SK-N-SH (cell line): Measurements from ENCODE around the gene MYO1F. TPM values are rescaled to one million over a fixed set of nuclear protein-coding genes. Genes with fewer than 3 reads are reported as not detected.

Experiments used
- CTCF ChIA-PET: fragments of 300-600, 350-600 bp; formaldehyde crosslinking; extraction: SDS; loops from one replicate; lab custom pipeline; 2021; lab: Yijun Ruan, JAX
- POLR2A ChIA-PET: fragments of 350-600 bp; sonication (Branson Sonifier 250); formaldehyde crosslinking; extraction: SDS; loops from one replicate; lab custom pipeline; 2020; ENCODE audit warnings: antibody characterized with exemption, inconsistent platforms; lab: Yijun Ruan, JAX
- DNase-seq: peaks from one replicate; pipeline ENCODE4 v3.0.0; 2012
- H2AFZ ChIP-seq: fragments of 200-600 bp; sonication (generic); 2 replicates; pipeline ENCODE4 v1.8.1; 2016; ENCODE audit warnings: antibody characterized with exemption, mild to moderate bottlenecking, low read depth
- H3F3A ChIP-seq: fragments of 200-600 bp; sonication (generic); replicated peaks from 2 replicates; pipeline ENCODE3; 2016; ENCODE audit warnings: antibody characterized with exemption, mild to moderate bottlenecking; ENCODE audit not compliant: insufficient read depth
- H3K27ac ChIP-seq, 2 experiments: fragments of 200-500 bp in 1 of 2; fragments of 200-600 bp in 1 of 2; sonication (Bioruptor generic) in 1 of 2; sonication (generic), shearing (Covaris generic) in 1 of 2; 2 replicates each; pipeline versions ENCODE4 v1.5.1 to v1.6.1; 2014 to 2016; ENCODE audit warnings: low read depth in 2 of 2, inconsistent platforms in 1 of 2, low read length in 1 of 2, mild to moderate bottlenecking in 1 of 2, mixed read lengths in 1 of 2
- H3K27me3 ChIP-seq: fragments of 200-600 bp; sonication (generic), shearing (Covaris generic); 2 replicates; pipeline ENCODE4 v1.6.1; 2016; ENCODE audit warnings: mixed run types; ENCODE audit not compliant: insufficient read depth
- H3K36me3 ChIP-seq, 2 experiments: fragments of 200-500 bp in 1 of 2; fragments of 200-600 bp in 1 of 2; sonication (Bioruptor generic) in 1 of 2; sonication (generic) in 1 of 2; replicated peaks in 1 of 2; 2 replicates each; pipeline versions ENCODE3 to v1.5.1; 2014 to 2016; ENCODE audit warnings: low read length in 1 of 2, mild to moderate bottlenecking in 1 of 2; ENCODE audit not compliant: insufficient read depth in 2 of 2, control insufficient read depth in 1 of 2
- H3K4me1 ChIP-seq, 2 experiments: fragments of 200-500 bp in 1 of 2; fragments of 200-600 bp in 1 of 2; sonication (Bioruptor generic) in 1 of 2; sonication (generic), shearing (Covaris generic) in 1 of 2; 2 replicates each; pipeline versions ENCODE4 v1.5.1 to v1.6.1; 2014 to 2016; ENCODE audit warnings: low read depth in 1 of 2, low read length in 1 of 2, mixed run types in 1 of 2; ENCODE audit not compliant: insufficient read depth in 2 of 2, control insufficient read depth in 1 of 2
- H3K4me2 ChIP-seq: fragments of 200-600 bp; sonication (generic), shearing (Covaris generic); 2 replicates; pipeline ENCODE4 v1.6.1; 2017; ENCODE audit warnings: mixed run types
- H3K4me3 ChIP-seq, 2 experiments: fragments of 200-500 bp in 1 of 2; fragments of 200-600 bp in 1 of 2; sonication (Bioruptor generic) in 1 of 2; sonication (generic), shearing (Covaris generic) in 1 of 2; 2 replicates each; pipeline versions ENCODE4 v1.5.1 to v1.8.1; 2014 to 2016; ENCODE audit warnings: low read depth in 2 of 2, inconsistent platforms in 1 of 2, low read length in 1 of 2, mild to moderate bottlenecking in 1 of 2, mixed read lengths in 1 of 2, moderate library complexity in 1 of 2
- H3K79me2 ChIP-seq: fragments of 200-600 bp; sonication (generic); 2 replicates; pipeline ENCODE4 v1.8.1; 2017; ENCODE audit warnings: mild to moderate bottlenecking; ENCODE audit not compliant: insufficient read depth
- H3K9ac ChIP-seq: fragments of 200-600 bp; sonication (generic); 2 replicates; pipeline ENCODE4 v1.6.1; 2017; ENCODE audit warnings: mixed run types
- H3K9me2 ChIP-seq: fragments of 200-600 bp; sonication (generic); 2 replicates; pipeline ENCODE4 v1.6.1; 2017; ENCODE audit warnings: mixed run types
- H3K9me3 ChIP-seq: fragments of 200-600 bp; sonication (generic); 2 replicates; pipeline ENCODE4 v1.6.1; 2017; ENCODE audit warnings: mixed run types, mild to moderate bottlenecking, moderate library complexity
- H4K20me1 ChIP-seq: fragments of 200-600 bp; sonication (generic); 2 replicates; pipeline ENCODE4 v1.6.1; 2017; ENCODE audit warnings: mild to moderate bottlenecking, mixed run types; ENCODE audit not compliant: insufficient read depth
- ELF1 ChIP-seq: IDR thresholded peaks from 2 replicates; pipeline ENCODE4 v1.4.0; 2012
- EP300 ChIP-seq, 2 experiments: IDR thresholded peaks; 2 replicates each; pipeline versions ENCODE4 v1.4.0 to v1.6.1; 2012; ENCODE audit warnings: borderline replicate concordance in 1 of 2, low read depth in 1 of 2, low read length in 1 of 2
- EZH2phosphoT487 ChIP-seq: fragments of 200-600 bp; sonication (generic); IDR thresholded peaks from 2 replicates; pipeline ENCODE4 v1.6.1; 2017; ENCODE audit warnings: low read depth, mixed run types, mild to moderate bottlenecking, antibody characterized with exemption, moderate library complexity, borderline replicate concordance
- FOXJ3 ChIP-seq: sonication (generic); formaldehyde crosslinking; IDR thresholded peaks from 2 replicates; pipeline ENCODE4 v1.5.1; 2020; ENCODE audit warnings: mild to moderate bottlenecking, missing genetic modification reagents
- GATA2 ChIP-seq: sonication (generic); formaldehyde crosslinking; IDR thresholded peaks from 2 replicates; pipeline ENCODE4 v1.5.0; 2020; ENCODE audit warnings: mild to moderate bottlenecking, missing genetic modification reagents
- MXI1 ChIP-seq: IDR thresholded peaks from 2 replicates; pipeline ENCODE4 v1.6.1; 2012; ENCODE audit warnings: mild to moderate bottlenecking, low read depth, low read length, improper control_type of control experiment
- NFIC ChIP-seq: IDR thresholded peaks from 2 replicates; pipeline ENCODE4 v1.4.0; 2012; ENCODE audit warnings: borderline replicate concordance
- POLR2AphosphoS5 ChIP-seq: IDR thresholded peaks from 2 replicates; pipeline ENCODE4 v1.6.1; 2012; ENCODE audit warnings: low read depth, low read length
- RAD21 ChIP-seq: IDR thresholded peaks from 2 replicates; pipeline ENCODE4 v1.6.1; 2012; ENCODE audit warnings: mild to moderate bottlenecking, low read length
- RFX5 ChIP-seq: IDR thresholded peaks from 2 replicates; pipeline ENCODE4 v1.6.1; 2012; ENCODE audit warnings: mild to moderate bottlenecking, improper control_type of control experiment, low read length
- SIN3A ChIP-seq: IDR thresholded peaks from 2 replicates; pipeline ENCODE4 v1.6.1; 2012; ENCODE audit warnings: low read depth, mild to moderate bottlenecking, low read length, moderate library complexity, borderline replicate concordance
- SMC3 ChIP-seq: IDR thresholded peaks from 2 replicates; pipeline ENCODE4 v1.6.1; 2012; ENCODE audit warnings: low read depth, low read length, improper control_type of control experiment
- TAF1 ChIP-seq: IDR thresholded peaks from 2 replicates; pipeline ENCODE4 v1.6.1; 2012; ENCODE audit warnings: low read depth, mild to moderate bottlenecking, low read length, moderate library complexity, borderline replicate concordance
- TEAD4 ChIP-seq: IDR thresholded peaks from 2 replicates; pipeline ENCODE4 v1.4.0; 2012; ENCODE audit warnings: mild to moderate bottlenecking, borderline replicate concordance; ENCODE audit not compliant: insufficient read depth
- YY1 ChIP-seq: IDR thresholded peaks from 2 replicates; pipeline ENCODE4 v1.4.0; 2012; ENCODE audit warnings: low read depth, mild to moderate bottlenecking
- WGBS: methylation state at CpG from one replicate; pipeline ENCODE4 v1.1.6; 2017; ENCODE audit warnings: low lambda C conversion rate; 5-methylcytosine and 5-hydroxymethylcytosine counted together
- polyA plus RNA-seq, 3 experiments: library from polyadenylated mRNA; depleted of rRNA; stranded (reverse); fragments of >200 nt; gene quantifications; 2 replicates each; pipeline ENCODE4 v1.2.3, GENCODE V29; 2012
- TF ChIP-seq, protein P1 (sequence below): fragments of 150-350 bp; IDR thresholded peaks from 2 replicates; pipeline ENCODE4 v1.6.1; 2017; ENCODE audit warnings: antibody characterized with exemption, low read length, low read depth, borderline replicate concordance
- TF ChIP-seq, protein P2 (sequence below): IDR thresholded peaks from 2 replicates; pipeline ENCODE4 v1.4.0; 2012; ENCODE audit warnings: low read depth, borderline replicate concordance

MYO1F gene
- polyA plus RNA-seq, 1 of the 3 experiments (the other 2 are of a cell fraction) = 0.51 TPM

DNA sequence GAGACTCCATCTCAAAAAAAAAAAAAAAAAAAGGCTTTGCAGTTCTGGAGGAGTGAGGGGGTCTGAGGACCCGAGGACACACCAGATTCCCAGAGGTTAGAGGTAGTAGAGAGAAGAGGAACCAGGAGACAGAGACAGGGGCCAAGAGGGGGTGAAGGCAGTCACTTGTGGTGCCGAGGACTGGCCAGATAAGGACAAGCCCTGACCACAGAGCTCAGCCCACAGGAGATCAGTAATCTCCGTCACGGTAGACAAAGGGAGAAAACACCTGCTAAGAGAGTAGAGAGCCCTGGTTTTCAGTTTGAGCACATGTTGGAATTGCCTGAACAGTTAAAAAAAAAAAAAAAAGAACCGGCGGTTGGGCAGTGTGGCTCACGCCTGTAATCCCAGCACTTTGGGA lies 73.1 kb downstream of the MYO1F start:
- Histone ChIP-seq H3K27ac (no peak overlapping the region), H3K9me2 (no peaks in the 10 kb centered on the region), H3K27me3 (no peaks in the 10 kb centered on the region), H3K9ac (no peak overlapping the region), H2AFZ (no peak overlapping the region), H3K4me3 (no peak overlapping the region), H3K4me1 (peaks cover 0 to 5% of the 10 kb centered on the region in 2 experiments; a peak in 1 of 4 replicates), H3F3A (no peaks in the 10 kb centered on the region), H4K20me1 (no peaks in the 10 kb centered on the region), H3K9me3 (no peaks in the 10 kb centered on the region), H3K79me2 (no peaks in the 10 kb centered on the region), H3K36me3 (no peaks in the 10 kb centered on the region), H3K4me2 (no peak overlapping the region)
- ChIA-PET CTCF (interaction anchor here (0.7 to 4.4 kb wide), 4 partner anchors 9 to 150 kb away, joined by 3 to 51 read pairs (median 20); no protein-coding TSS in a partner anchor), POLR2A (no interaction called here)
- DNase-seq = no peak
- TF ChIP-seq, protein P1, sequence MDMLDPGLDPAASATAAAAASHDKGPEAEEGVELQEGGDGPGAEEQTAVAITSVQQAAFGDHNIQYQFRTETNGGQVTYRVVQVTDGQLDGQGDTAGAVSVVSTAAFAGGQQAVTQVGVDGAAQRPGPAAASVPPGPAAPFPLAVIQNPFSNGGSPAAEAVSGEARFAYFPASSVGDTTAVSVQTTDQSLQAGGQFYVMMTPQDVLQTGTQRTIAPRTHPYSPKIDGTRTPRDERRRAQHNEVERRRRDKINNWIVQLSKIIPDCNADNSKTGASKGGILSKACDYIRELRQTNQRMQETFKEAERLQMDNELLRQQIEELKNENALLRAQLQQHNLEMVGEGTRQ = no peak
- TF ChIP-seq TEAD4 (no peak), MXI1 (no peak), FOXJ3 (CRISPR knock-in tag) (no peak), SIN3A (no peak), RFX5 (no peak), ELF1 (no peak), NFIC (no peak), EP300 (IDR thresholded peaks at IDR 0.05; ENCODE audit: borderline replicate concordance in 1 of 2, low read depth in 1 of 2, low read length in 1 of 2) (no peak), SMC3 (no peak), YY1 (no peak), EZH2phosphoT487 (no peak), TAF1 (no peak)
- TF ChIP-seq, protein P2, sequence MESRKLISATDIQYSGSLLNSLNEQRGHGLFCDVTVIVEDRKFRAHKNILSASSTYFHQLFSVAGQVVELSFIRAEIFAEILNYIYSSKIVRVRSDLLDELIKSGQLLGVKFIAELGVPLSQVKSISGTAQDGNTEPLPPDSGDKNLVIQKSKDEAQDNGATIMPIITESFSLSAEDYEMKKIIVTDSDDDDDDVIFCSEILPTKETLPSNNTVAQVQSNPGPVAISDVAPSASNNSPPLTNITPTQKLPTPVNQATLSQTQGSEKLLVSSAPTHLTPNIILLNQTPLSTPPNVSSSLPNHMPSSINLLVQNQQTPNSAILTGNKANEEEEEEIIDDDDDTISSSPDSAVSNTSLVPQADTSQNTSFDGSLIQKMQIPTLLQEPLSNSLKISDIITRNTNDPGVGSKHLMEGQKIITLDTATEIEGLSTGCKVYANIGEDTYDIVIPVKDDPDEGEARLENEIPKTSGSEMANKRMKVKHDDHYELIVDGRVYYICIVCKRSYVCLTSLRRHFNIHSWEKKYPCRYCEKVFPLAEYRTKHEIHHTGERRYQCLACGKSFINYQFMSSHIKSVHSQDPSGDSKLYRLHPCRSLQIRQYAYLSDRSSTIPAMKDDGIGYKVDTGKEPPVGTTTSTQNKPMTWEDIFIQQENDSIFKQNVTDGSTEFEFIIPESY = no peak
- 92% methylated on average over 7 of the region's 7 CpGs for WGBS

DNA sequence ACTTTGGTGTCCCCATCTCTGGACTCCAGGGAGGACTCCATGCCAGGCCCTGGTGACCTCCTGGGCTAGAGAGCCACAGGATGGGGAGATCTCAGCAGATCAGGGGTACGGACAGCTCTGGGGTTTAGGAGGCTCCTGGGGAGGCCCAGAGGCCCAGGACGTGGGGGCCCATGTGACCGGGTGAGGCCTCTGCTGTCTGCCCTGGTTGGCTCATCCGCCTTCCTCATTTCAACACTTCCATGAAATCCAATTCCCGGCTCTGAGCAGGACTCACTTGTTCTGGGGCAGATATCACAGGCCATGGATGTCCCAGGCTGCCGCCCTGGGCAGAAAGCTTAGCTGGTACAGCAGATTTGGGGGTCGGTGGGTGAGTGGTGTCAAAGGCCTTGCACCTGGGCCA lies 73.7 kb downstream of the MYO1F start:
- H4K20me1 ChIP-seq = no peaks in the 10 kb centered on the region
- TF ChIP-seq GATA2 (CRISPR knock-in tag) (no peak), RAD21 (no peak), POLR2AphosphoS5 (no peak)
- H3K79me2 ChIP-seq = no peaks in the 10 kb centered on the region
- no peak for DNase-seq
- no peaks in the 10 kb centered on the region for H3K9me3 ChIP-seq
- H2AFZ ChIP-seq = no peak overlapping the region
- H3K27me3 ChIP-seq = no peaks in the 10 kb centered on the region
- ChIA-PET CTCF (interaction anchor here (0.7 to 4.4 kb wide), 2 partner anchors 51 to 149 kb away, joined by 3 to 51 read pairs; no protein-coding TSS in a partner anchor), POLR2A (no interaction called here)
- no peaks in the 10 kb centered on the region for H3K36me3 ChIP-seq
- no peak overlapping the region for H3K9ac ChIP-seq
- H3K4me3 ChIP-seq = no peak overlapping the region
- peaks cover 0 to 5% of the 10 kb centered on the region in 2 experiments; a peak in 1 of 4 replicates for H3K4me1 ChIP-seq
- no peak overlapping the region for H3K27ac ChIP-seq
- H3K4me2 ChIP-seq = no peak overlapping the region
- 80% methylated on average over 3 of the region's 7 CpGs for WGBS
- no peaks in the 10 kb centered on the region for H3F3A ChIP-seq
- H3K9me2 ChIP-seq = no peaks in the 10 kb centered on the region
